GM21526 (cell line): ENCODE measurements around the gene SAP30BP.

ENCODE experiments used
- ATAC-seq: cut with Tn5 transposase; IDR thresholded peaks from one replicate; pipeline ENCODE4 v1.9.1; 2021; ENCODE audit warnings: moderate library complexity; ENCODE audit not compliant: unreplicated experiment, low FRiP score

SAP30BP gene

GRCh38 chr17:75704963-75705875, 38.1 kb downstream of the SAP30BP start:
- no peak for ATAC-seq

GRCh38 chr17:75706042-75706728, 39.0 kb downstream of the SAP30BP start:
- ATAC-seq = no peak

- no peak for ATAC-seq
Measured at GRCh38 chr17:75707079-75707571, 40.0 kb downstream of the SAP30BP start.

- ATAC-seq = no peak
Measured at GRCh38 chr17:75712446-75712845, 45.3 kb downstream of the SAP30BP start.

- ATAC-seq = no peak
Measured at GRCh38 chr17:75719732-75720131, 52.6 kb downstream of the SAP30BP start.

- ATAC-seq = no peak
Measured at GRCh38 chr17:75720656-75721462, 53.7 kb downstream of the SAP30BP start, which contains the start of gene ITGB4. Gene ITGB4, plus strand, starts transcription at chr17:75721459. Its CDS starts 3,245 bp downstream, at chr17:75724704.

GRCh38 chr17:75721463-75722011, 54.4 kb downstream of the SAP30BP start:
- ATAC-seq = no peak

- no peak for ATAC-seq
Measured at GRCh38 chr17:75722076-75722475, 54.9 kb downstream of the SAP30BP start.

GRCh38 chr17:75722542-75723095, 55.5 kb downstream of the SAP30BP start:
- no peak for ATAC-seq

- ATAC-seq = no peak
Measured at GRCh38 chr17:75723171-75723930, 56.2 kb downstream of the SAP30BP start.

- ATAC-seq = no peak
Measured at GRCh38 chr17:75724016-75725003, 57.2 kb downstream of the SAP30BP start.

GRCh38 chr17:75725504-75725903, 58.4 kb downstream of the SAP30BP start:
- ATAC-seq = no peak

- ATAC-seq = no peak
Measured at GRCh38 chr17:75727391-75727790, 60.3 kb downstream of the SAP30BP start.

GRCh38 chr17:75729351-75729750, 62.2 kb downstream of the SAP30BP start:
- ATAC-seq = no peak

- ATAC-seq = no peak
Measured at GRCh38 chr17:75730065-75730464, 62.9 kb downstream of the SAP30BP start.

GRCh38 chr17:75731086-75731715, 64.1 kb downstream of the SAP30BP start:
- no peak for ATAC-seq

GRCh38 chr17:75731716-75732498, 64.8 kb downstream of the SAP30BP start:
- ATAC-seq = no peak
